Measurements from ENCODE around the gene MBD3L3. TPM values are rescaled to one million over a fixed set of nuclear protein-coding genes. Genes with fewer than 3 reads are reported as not detected.
"Not testable (repeated sequence)": the region's sequence is repeated elsewhere in the genome, so short reads cannot be mapped to it uniquely, and the experiment has no call there.

The MBD3L3 gene
- total and polyA plus RNA-seq, 2 experiments from 2014 or later, result not detected

GRCh38 chr19:7068599-7068998, 10.1 kb upstream of the MBD3L3 start:
- H3K27me3 ChIP-seq, result no peaks in the 10 kb centered on the region
- TF ChIP-seq CTCF (IDR thresholded peaks at IDR 0.05; ENCODE audit: low read depth, low read length), result no peak
- H3K36me3 ChIP-seq, result peaks cover 11% of the 10 kb centered on the region
- no peaks in the 10 kb centered on the region for H3K4me1 ChIP-seq (ENCODE audit: low read depth)
- DNase-seq (ENCODE audit: low read depth in 1 of 2, low spot score in 1 of 2), result no peak
- H3K9me3 ChIP-seq (ENCODE audit: low read depth), result no peaks in the 10 kb centered on the region
- no peak overlapping the region for H3K4me3 ChIP-seq
- H3K27ac ChIP-seq, result no peak overlapping the region

- Histone ChIP-seq H3K9me3 (ENCODE audit: low read depth) (no peaks in the 10 kb centered on the region), H3K4me1 (ENCODE audit: low read depth) (no peaks in the 10 kb centered on the region), H3K27ac (no peak overlapping the region), H3K27me3 (no peaks in the 10 kb centered on the region), H3K4me3 (no peak overlapping the region), H3K36me3 (peaks cover 9% of the 10 kb centered on the region)
- no peak for TF ChIP-seq CTCF (IDR thresholded peaks at IDR 0.05; ENCODE audit: low read depth, low read length)
- no peak for DNase-seq (ENCODE audit: low read depth in 1 of 2, low spot score in 1 of 2)
Observed at GRCh38 chr19:7067716-7068115, 9.2 kb upstream of the MBD3L3 start.

- DNase-seq (ENCODE audit: low read depth in 1 of 2, low spot score in 1 of 2), result peak in 1 of 2 donors; percentile 47
- H3K4me3 ChIP-seq; H3K4me1 ChIP-seq (ENCODE audit: low read depth); H3K36me3 ChIP-seq; H3K27ac ChIP-seq; H3K9me3 ChIP-seq (ENCODE audit: low read depth); H3K27me3 ChIP-seq: not testable (repeated sequence)
- peak; percentile 37 for TF ChIP-seq CTCF (IDR thresholded peaks at IDR 0.05; ENCODE audit: low read depth, low read length)
Observed at GRCh38 chr19:7067122-7067521, 8.6 kb upstream of the MBD3L3 start.

GRCh38 chr19:7063764-7064418, 5.4 kb upstream of the MBD3L3 start:
- TF ChIP-seq CTCF (IDR thresholded peaks at IDR 0.05; ENCODE audit: low read depth, low read length), result no peak
- H3K27me3 ChIP-seq, result no peaks in the 10 kb centered on the region
- H3K4me1 ChIP-seq (ENCODE audit: low read depth), result no peaks in the 10 kb centered on the region
- H3K4me3 ChIP-seq, result no peak overlapping the region
- no peak for DNase-seq (ENCODE audit: low read depth in 1 of 2, low spot score in 1 of 2)
- H3K27ac ChIP-seq, result no peak overlapping the region
- H3K9me3 ChIP-seq (ENCODE audit: low read depth), result no peaks in the 10 kb centered on the region
- no peaks in the 10 kb centered on the region for H3K36me3 ChIP-seq

GRCh38 chr19:7063339-7063738, 4.9 kb upstream of the MBD3L3 start:
- no peak for TF ChIP-seq CTCF (IDR thresholded peaks at IDR 0.05; ENCODE audit: low read depth, low read length)
- no peaks in the 10 kb centered on the region for H3K27me3 ChIP-seq
- no peak for DNase-seq (ENCODE audit: low read depth in 1 of 2, low spot score in 1 of 2)

GRCh38 chr19:7059977-7060376, 1.5 kb upstream of the MBD3L3 start:
- not testable (repeated sequence) for H3K4me3 ChIP-seq; H3K27ac ChIP-seq; H3K9me3 ChIP-seq (ENCODE audit: low read depth); H3K36me3 ChIP-seq; H3K27me3 ChIP-seq; DNase-seq (ENCODE audit: low read depth in 1 of 2, low spot score in 1 of 2); H3K4me1 ChIP-seq (ENCODE audit: low read depth)

More at GRCh38 chr19:7063339-7063738, 4.9 kb upstream of the MBD3L3 start:
- H3K9me3 ChIP-seq (ENCODE audit: low read depth), result no peaks in the 10 kb centered on the region
- no peak overlapping the region for H3K4me3 ChIP-seq
- no peak overlapping the region for H3K27ac ChIP-seq
- no peaks in the 10 kb centered on the region for H3K4me1 ChIP-seq (ENCODE audit: low read depth)
- H3K36me3 ChIP-seq, result no peaks in the 10 kb centered on the region

GRCh38 chr19:7056371-7056770, 2.1 kb downstream of the MBD3L3 start:
- not testable (repeated sequence) for H3K27me3 ChIP-seq; DNase-seq (ENCODE audit: low read depth in 1 of 2, low spot score in 1 of 2); H3K9me3 ChIP-seq (ENCODE audit: low read depth); H3K27ac ChIP-seq; H3K36me3 ChIP-seq; H3K4me1 ChIP-seq (ENCODE audit: low read depth); H3K4me3 ChIP-seq

- H3K36me3 ChIP-seq; H3K4me1 ChIP-seq (ENCODE audit: low read depth); H3K4me3 ChIP-seq: not testable (repeated sequence)
Observed at GRCh38 chr19:7055679-7056078, 2.8 kb downstream of the MBD3L3 start.

GRCh38 chr19:7054635-7055368, 3.7 kb downstream of the MBD3L3 start:
- not testable (repeated sequence) for H3K27ac ChIP-seq; H3K4me3 ChIP-seq; H3K9me3 ChIP-seq (ENCODE audit: low read depth); DNase-seq (ENCODE audit: low read depth in 1 of 2, low spot score in 1 of 2); H3K36me3 ChIP-seq; H3K4me1 ChIP-seq (ENCODE audit: low read depth); H3K27me3 ChIP-seq

More at GRCh38 chr19:7055679-7056078, 2.8 kb downstream of the MBD3L3 start:
- DNase-seq (ENCODE audit: low read depth in 1 of 2, low spot score in 1 of 2); H3K27me3 ChIP-seq; H3K27ac ChIP-seq; H3K9me3 ChIP-seq (ENCODE audit: low read depth): not testable (repeated sequence)

All from cardiac muscle cell (in vitro differentiated cells and primary cell).